Osteocyte (in vitro differentiated cells): ENCODE measurements around the gene FHOD3. TPM values are rescaled to one million over a fixed set of nuclear protein-coding genes. Genes with fewer than 3 reads are reported as not detected.

ENCODE experiments used
- DNase-seq: peaks from one replicate; pipeline ENCODE4 v3.0.0; 2021; ENCODE audit warnings: mixed read lengths; ENCODE audit not compliant: unreplicated experiment; ENCODE audit errors: extremely low spot score
- H3K27ac Mint-ChIP-seq: one replicate; pipeline ENCODE4 v1.8.0; 2021; ENCODE audit warnings: mild to moderate bottlenecking, mixed read lengths; ENCODE audit not compliant: unreplicated experiment
- H3K27me3 Mint-ChIP-seq: one replicate; pipeline ENCODE4 v1.8.0; 2021; ENCODE audit warnings: mixed read lengths; ENCODE audit not compliant: unreplicated experiment
- H3K36me3 Mint-ChIP-seq: one replicate; pipeline ENCODE4 v1.8.0; 2021; ENCODE audit warnings: mixed read lengths; ENCODE audit not compliant: unreplicated experiment
- H3K4me1 Mint-ChIP-seq: one replicate; pipeline ENCODE4 v1.8.0; 2021; ENCODE audit warnings: mixed read lengths; ENCODE audit not compliant: unreplicated experiment
- H3K4me3 Mint-ChIP-seq: one replicate; pipeline ENCODE4 v1.8.0; 2021; ENCODE audit warnings: mild to moderate bottlenecking, moderate library complexity, mixed read lengths; ENCODE audit not compliant: unreplicated experiment
- H3K9me3 Mint-ChIP-seq: one replicate; pipeline ENCODE4 v1.8.0; 2021; ENCODE audit warnings: mixed read lengths; ENCODE audit not compliant: unreplicated experiment
- CTCF ChIP-seq: fragments of 200-600 bp; sonication (generic); IDR thresholded peaks from 2 replicates; pipeline ENCODE4 v1.5.0; 2021; ENCODE audit warnings: antibody characterized with exemption, mild to moderate bottlenecking, moderate library complexity
- total RNA-seq: library from RNA; stranded (reverse); gene quantifications from 2 replicates; pipeline ENCODE4 v1.2.1, GENCODE V29; 2021

FHOD3 gene
- total RNA-seq, 1 donor from 2014 or later = 1.2 TPM

- no peak overlapping the region for H3K4me3 Mint-ChIP-seq
- no peak for DNase-seq
- H3K27me3 Mint-ChIP-seq = peaks cover 3% of the 10 kb centered on the region
- no peaks in the 10 kb centered on the region for H3K4me1 Mint-ChIP-seq
- no peak for TF ChIP-seq CTCF
- no peaks in the 10 kb centered on the region for H3K9me3 Mint-ChIP-seq
- no peaks in the 10 kb centered on the region for H3K36me3 Mint-ChIP-seq
- H3K27ac Mint-ChIP-seq = no peak overlapping the region
Measured at GRCh38 chr18:36335476-36336279, 38.2 kb downstream of the FHOD3 start.

GRCh38 chr18:36337679-36338402 is 40.3 kb downstream of the FHOD3 start:
- no peak for DNase-seq
- no peak overlapping the region for H3K4me3 Mint-ChIP-seq

GRCh38 chr18:36338403-36338933 is 41.0 kb downstream of the FHOD3 start:
- Mint-ChIP-seq H3K27me3 (peaks cover 13% of the 10 kb centered on the region), H3K36me3 (no peaks in the 10 kb centered on the region), H3K9me3 (peaks cover 5% of the 10 kb centered on the region), H3K4me1 (no peaks in the 10 kb centered on the region), H3K27ac (no peak overlapping the region), H3K4me3 (no peak overlapping the region)
- no peak for DNase-seq
- TF ChIP-seq CTCF = no peak

More at GRCh38 chr18:36337679-36338402, 40.3 kb downstream of the FHOD3 start:
- peaks cover 5% of the 10 kb centered on the region for H3K9me3 Mint-ChIP-seq
- TF ChIP-seq CTCF = no peak
- peaks cover 12% of the 10 kb centered on the region for H3K27me3 Mint-ChIP-seq
- H3K27ac Mint-ChIP-seq = no peak overlapping the region
- no peaks in the 10 kb centered on the region for H3K36me3 Mint-ChIP-seq
- no peaks in the 10 kb centered on the region for H3K4me1 Mint-ChIP-seq

- Mint-ChIP-seq H3K27me3 (peaks cover 20% of the 10 kb centered on the region), H3K9me3 (peaks cover 5% of the 10 kb centered on the region), H3K27ac (no peak overlapping the region), H3K36me3 (no peaks in the 10 kb centered on the region), H3K4me3 (no peak overlapping the region), H3K4me1 (no peaks in the 10 kb centered on the region)
- no peak for DNase-seq
- no peak for TF ChIP-seq CTCF
Measured at GRCh38 chr18:36340246-36340645, 42.7 kb downstream of the FHOD3 start.

GRCh38 chr18:36341944-36342343 is 44.4 kb downstream of the FHOD3 start:
- Mint-ChIP-seq H3K27me3 (peaks cover 23% of the 10 kb centered on the region), H3K4me1 (no peaks in the 10 kb centered on the region), H3K36me3 (no peaks in the 10 kb centered on the region), H3K27ac (no peak overlapping the region), H3K4me3 (no peak overlapping the region), H3K9me3 (peaks cover 5% of the 10 kb centered on the region)
- DNase-seq = no peak
- TF ChIP-seq CTCF = no peak
